Ascending aorta (tissue), 2 donors: ENCODE measurements around the gene CREG2. TPM values are rescaled to one million over a fixed set of nuclear protein-coding genes. Genes with fewer than 3 reads are reported as not detected.

ENCODE experiments used
- DNase-seq, 2 donors: peaks; one replicate each; pipeline ENCODE4 v3.0.0-alpha.2; 2019; ENCODE audit warnings: low spot score in 2 of 2
- H3K27ac ChIP-seq, 2 donors: fragments of 200-600 bp; sonication (generic); one replicate each; pipeline ENCODE4 v1.5.1; 2016 to 2017; ENCODE audit warnings: mild to moderate bottlenecking in 1 of 2
- H3K27me3 ChIP-seq: fragments of 200-600 bp; sonication (generic); one replicate; pipeline ENCODE4 v1.5.1; 2017
- H3K36me3 ChIP-seq, 2 donors: fragments of 200-600 bp; sonication (generic); one replicate each; pipeline ENCODE4 v1.5.1; 2016
- H3K4me1 ChIP-seq, 2 donors: fragments of 200-600 bp; sonication (generic); one replicate each; pipeline ENCODE4 v1.5.1; 2016 to 2017; ENCODE audit warnings: mild to moderate bottlenecking in 1 of 2
- H3K4me3 ChIP-seq, 2 donors: fragments of 200-600 bp; sonication (generic); one replicate each; pipeline ENCODE4 v1.5.1; 2016 to 2017; ENCODE audit warnings: mild to moderate bottlenecking in 1 of 2
- H3K9me3 ChIP-seq, 2 donors: fragments of 200-600 bp; sonication (generic); one replicate each; pipeline ENCODE4 v1.5.1; 2016
- intact Hi-C: fragments of 100-400 bp; cut with DNase I; formaldehyde crosslinking; loops from one replicate; pipeline ENCODE4 v1.15.1; 2023
- total RNA-seq: library from RNA; depleted of rRNA; stranded (reverse); fragments of >200 nt; gene quantifications from one replicate; pipeline ENCODE4 v1.1.0, GENCODE V29; 2016
- TF ChIP-seq, protein P1 (sequence below), 3 experiments: fragments of 200-600 bp in 2 of 3; fragments of 450-650 bp in 1 of 3; sonication (generic) in 2 of 3; IDR thresholded peaks; one replicate each; pipeline ENCODE4 v1.5.1; 2016 to 2019; ENCODE audit warnings: antibody characterized with exemption in 3 of 3, mild to moderate bottlenecking in 1 of 3, moderate library complexity in 1 of 3

The CREG2 gene
- total RNA-seq, 1 donor from 2014 or later: not detected

DNA sequence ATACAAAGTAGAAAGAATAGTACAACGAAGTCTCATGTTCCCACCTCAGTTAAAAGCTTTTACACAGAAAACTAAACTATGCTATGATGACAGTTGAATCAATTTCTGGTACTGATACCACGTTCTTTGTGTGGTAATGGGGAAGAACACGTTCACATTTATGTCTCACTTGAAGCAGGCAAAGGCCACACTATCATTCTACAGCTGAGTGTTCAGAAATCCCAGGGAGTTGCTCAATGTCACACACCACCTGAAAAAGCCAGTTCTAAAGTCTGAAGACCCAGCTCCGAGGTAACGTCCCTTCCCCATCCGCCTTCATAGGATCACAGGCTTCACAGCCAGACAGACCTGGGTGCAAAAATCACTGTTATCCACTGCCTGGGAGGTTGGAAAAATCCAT, 87.7 kb downstream of the CREG2 start:
- no peak for DNase-seq
- no peaks in the 10 kb centered on the region for H3K9me3 ChIP-seq
- no peaks in the 10 kb centered on the region for H3K27me3 ChIP-seq
- no peak overlapping the region for H3K4me3 ChIP-seq
- TF ChIP-seq, protein P1, sequence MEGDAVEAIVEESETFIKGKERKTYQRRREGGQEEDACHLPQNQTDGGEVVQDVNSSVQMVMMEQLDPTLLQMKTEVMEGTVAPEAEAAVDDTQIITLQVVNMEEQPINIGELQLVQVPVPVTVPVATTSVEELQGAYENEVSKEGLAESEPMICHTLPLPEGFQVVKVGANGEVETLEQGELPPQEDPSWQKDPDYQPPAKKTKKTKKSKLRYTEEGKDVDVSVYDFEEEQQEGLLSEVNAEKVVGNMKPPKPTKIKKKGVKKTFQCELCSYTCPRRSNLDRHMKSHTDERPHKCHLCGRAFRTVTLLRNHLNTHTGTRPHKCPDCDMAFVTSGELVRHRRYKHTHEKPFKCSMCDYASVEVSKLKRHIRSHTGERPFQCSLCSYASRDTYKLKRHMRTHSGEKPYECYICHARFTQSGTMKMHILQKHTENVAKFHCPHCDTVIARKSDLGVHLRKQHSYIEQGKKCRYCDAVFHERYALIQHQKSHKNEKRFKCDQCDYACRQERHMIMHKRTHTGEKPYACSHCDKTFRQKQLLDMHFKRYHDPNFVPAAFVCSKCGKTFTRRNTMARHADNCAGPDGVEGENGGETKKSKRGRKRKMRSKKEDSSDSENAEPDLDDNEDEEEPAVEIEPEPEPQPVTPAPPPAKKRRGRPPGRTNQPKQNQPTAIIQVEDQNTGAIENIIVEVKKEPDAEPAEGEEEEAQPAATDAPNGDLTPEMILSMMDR (IDR thresholded peaks at IDR 0.05): no peak
- intact Hi-C loops: loop anchor here (10.0 kb wide), 1 partner anchor 145 kb away; the partner anchor contains the start of gene TBC1D8
- H3K4me1 ChIP-seq: peaks cover 0 to 22% of the 10 kb centered on the region in 2 donors
- peaks cover 0 to 3% of the 10 kb centered on the region in 2 donors for H3K36me3 ChIP-seq
- H3K27ac ChIP-seq: no peak overlapping the region

DNA sequence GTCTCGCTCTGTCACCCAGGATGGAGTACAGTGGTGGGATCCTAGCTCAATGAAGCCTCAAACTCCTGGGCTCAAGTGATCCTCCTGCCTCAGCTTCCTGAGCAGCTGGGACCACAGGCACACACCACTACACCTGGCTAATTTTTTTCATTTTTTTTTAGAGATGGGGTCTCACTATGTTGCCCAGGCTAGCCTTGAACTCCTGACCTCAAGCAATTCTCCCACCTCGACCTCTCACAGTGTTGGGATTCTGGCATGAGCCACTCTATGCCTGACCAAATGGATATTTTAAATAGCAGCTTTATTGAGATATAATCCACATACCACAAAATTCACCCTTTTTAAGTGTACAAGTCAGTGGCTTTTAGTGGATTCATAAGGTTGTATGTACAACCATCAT, 89.9 kb downstream of the CREG2 start:
- Histone ChIP-seq H3K4me3 (no peak overlapping the region), H3K27me3 (no peaks in the 10 kb centered on the region), H3K9me3 (no peaks in the 10 kb centered on the region), H3K4me1 (peaks cover 0 to 13% of the 10 kb centered on the region in 2 donors), H3K36me3 (peaks cover 7 to 14% of the 10 kb centered on the region in 2 donors), H3K27ac (no peak overlapping the region)
- intact Hi-C loops: no loop called here
- no peak for DNase-seq
- TF ChIP-seq, protein P1 (IDR thresholded peaks at IDR 0.05): no peak

DNA sequence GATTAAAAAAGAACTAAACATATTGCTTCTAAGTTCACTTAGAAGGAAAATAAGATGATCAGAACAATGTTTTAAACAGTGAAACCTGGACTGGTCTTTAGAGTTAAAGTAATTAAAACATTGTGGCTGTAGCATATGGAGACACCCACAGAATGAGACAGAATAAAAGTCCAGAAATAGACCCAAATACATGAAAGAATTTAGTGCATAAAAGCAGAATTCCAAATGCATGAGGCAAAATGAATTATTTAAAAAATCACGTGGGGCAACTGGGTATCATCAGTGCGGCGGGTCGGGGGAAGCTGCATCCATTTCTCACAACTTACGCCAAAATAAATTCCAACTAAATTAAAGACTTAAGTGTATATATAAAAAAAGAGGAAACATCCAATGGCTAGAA, 90.9 kb downstream of the CREG2 start:
- H3K27me3 ChIP-seq: no peaks in the 10 kb centered on the region
- intact Hi-C loops: no loop called here
- H3K4me1 ChIP-seq: peaks cover 0 to 11% of the 10 kb centered on the region in 2 donors

DNA sequence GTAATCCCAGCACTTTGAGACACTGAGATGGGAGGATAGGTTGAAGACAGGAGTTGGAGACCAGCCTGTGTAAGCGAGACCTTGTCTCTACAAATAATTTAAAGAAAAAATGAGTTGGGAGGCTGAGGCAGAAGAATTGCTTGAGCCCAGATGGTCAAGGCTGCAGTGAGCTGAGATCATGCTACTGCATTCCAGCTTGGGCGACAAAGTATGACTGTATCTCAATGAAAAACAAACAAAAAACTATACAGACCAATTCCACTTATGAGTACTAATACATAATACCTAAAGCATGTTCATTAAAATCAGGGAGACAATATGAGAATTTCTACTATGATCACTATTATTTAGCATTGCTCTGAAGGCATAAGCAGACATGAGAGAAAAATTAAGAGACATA, 91.4 kb downstream of the CREG2 start:
- H3K27me3 ChIP-seq: no peaks in the 10 kb centered on the region
- peaks cover 16 to 22% of the 10 kb centered on the region in 2 donors for H3K36me3 ChIP-seq
- DNase-seq: no peak
- H3K4me3 ChIP-seq: no peak overlapping the region
- H3K4me1 ChIP-seq: peaks cover 0 to 11% of the 10 kb centered on the region in 2 donors
- no peak overlapping the region for H3K27ac ChIP-seq
- TF ChIP-seq, protein P1 (IDR thresholded peaks at IDR 0.05): no peak
- intact Hi-C loops: no loop called here
- H3K9me3 ChIP-seq: no peaks in the 10 kb centered on the region

More for the DNA sequence above, 90.9 kb downstream of the CREG2 start:
- Histone ChIP-seq H3K9me3 (no peaks in the 10 kb centered on the region), H3K4me3 (no peak overlapping the region), H3K36me3 (peaks cover 13 to 22% of the 10 kb centered on the region in 2 donors), H3K27ac (no peak overlapping the region)
- no peak for DNase-seq
- TF ChIP-seq, protein P1 (IDR thresholded peaks at IDR 0.05): no peak

Other genes with a start within 250 kb of the CREG2 start
- gene TBC1D8, start 236.1 kb downstream of the CREG2 start, total RNA-seq: 17.8 TPM
- 32.5 TPM for gene CNOT11, start 134.6 kb downstream of the CREG2 start, total RNA-seq
- 39.9 TPM for gene RNF149, start 78.8 kb downstream of the CREG2 start, total RNA-seq
- not detected for gene RFX8, start 87.6 kb upstream of the CREG2 start, total RNA-seq